ENCODE data around the gene IKZF4.

- TF ChIP-seq CTCF (conservative IDR thresholded peaks at IDR 0.05; ENCODE audit: low read length) (no peak), EZH2phosphoT487 (IDR thresholded peaks at IDR 0.05; ENCODE audit: borderline replicate concordance, low read depth, low read length) (no peak)
These were observed at the start of gene IKZF4 for GRCh38 chr12:56020423-56021184.
